Neural progenitor cell (in vitro differentiated cells): ENCODE data around the gene CDH2. TPM values are rescaled to one million over a fixed set of nuclear protein-coding genes. Genes with fewer than 3 reads are reported as not detected.

Experiments
- DNase-seq: peaks from one replicate; pipeline ENCODE4 v3.0.0-alpha.2; 2016; ENCODE audit warnings: low spot score
- H2AFZ ChIP-seq: fragments of 200-600 bp; sonication (generic); replicated peaks from 2 replicates; pipeline ENCODE4 v1.6.1; 2016; ENCODE audit warnings: antibody characterized with exemption
- H3F3A ChIP-seq: fragments of 200-600 bp; sonication (generic); 2 replicates; pipeline ENCODE4 v1.6.1; 2016; ENCODE audit warnings: antibody characterized with exemption, low read depth
- H3K27ac ChIP-seq: fragments of 200-600 bp; sonication (generic); 2 replicates; pipeline ENCODE4 v1.5.1; 2016; ENCODE audit warnings: mild to moderate bottlenecking
- H3K27me3 ChIP-seq: fragments of 200-600 bp; sonication (generic); 2 replicates; pipeline ENCODE4 v1.6.1; 2016; ENCODE audit warnings: mild to moderate bottlenecking, moderate library complexity
- H3K36me3 ChIP-seq: fragments of 200-600 bp; sonication (generic); 2 replicates; pipeline ENCODE4 v1.5.1; 2016
- H3K4me1 ChIP-seq: fragments of 200-600 bp; sonication (generic); 2 replicates; pipeline ENCODE4 v1.6.1; 2016; ENCODE audit warnings: mixed run types
- H3K4me2 ChIP-seq: fragments of 200-600 bp; sonication (generic); 2 replicates; pipeline ENCODE4 v1.6.1; 2016
- H3K4me3 ChIP-seq: fragments of 200-600 bp; sonication (generic); 2 replicates; pipeline ENCODE4 v1.5.1; 2016
- H3K79me2 ChIP-seq: fragments of 200-600 bp; sonication (generic); 2 replicates; pipeline ENCODE4 v1.6.1; 2016; ENCODE audit warnings: low read depth
- H3K9ac ChIP-seq: fragments of 200-600 bp; sonication (generic); 2 replicates; pipeline ENCODE4 v1.6.1; 2016
- H3K9me3 ChIP-seq: fragments of 200-600 bp; sonication (generic); 2 replicates; pipeline ENCODE4 v1.5.1; 2016; ENCODE audit warnings: low read depth
- H4K20me1 ChIP-seq: fragments of 200-600 bp; sonication (generic); 2 replicates; pipeline ENCODE4 v1.6.1; 2016; ENCODE audit warnings: low read depth
- H3K27ac Mint-ChIP-seq: 3 replicates; pipeline ENCODE4 v1.8.0; 2021; ENCODE audit warnings: mixed read lengths
- H3K27me3 Mint-ChIP-seq: 2 replicates; pipeline ENCODE4 v1.8.0; 2022; ENCODE audit warnings: low read depth, mild to moderate bottlenecking, inconsistent platforms, moderate library complexity, mixed read lengths; ENCODE audit not compliant: insufficient read depth
- H3K36me3 Mint-ChIP-seq: 3 replicates; pipeline ENCODE4 v1.8.0; 2021; ENCODE audit warnings: mixed read lengths
- H3K4me1 Mint-ChIP-seq: 3 replicates; pipeline ENCODE4 v1.8.0; 2021; ENCODE audit warnings: mixed read lengths
- H3K4me3 Mint-ChIP-seq: 3 replicates; pipeline ENCODE4 v1.8.0; 2021; ENCODE audit warnings: mild to moderate bottlenecking, moderate library complexity, mixed read lengths
- H3K9me3 Mint-ChIP-seq: 3 replicates; pipeline ENCODE4 v1.8.0; 2020; ENCODE audit warnings: mixed read lengths
- CTCF ChIP-seq: fragments of 200-600 bp; sonication (generic); IDR thresholded peaks from 2 replicates; pipeline ENCODE4 v1.5.1; 2017; ENCODE audit warnings: antibody characterized with exemption, mild to moderate bottlenecking
- EZH2 ChIP-seq: fragments of 200-600 bp; sonication (generic); IDR thresholded peaks from 2 replicates; pipeline ENCODE4 v1.6.1; 2017; ENCODE audit warnings: antibody characterized with exemption, mild to moderate bottlenecking, moderate library complexity
- EZH2phosphoT487 ChIP-seq: fragments of 200-600 bp; sonication (generic); IDR thresholded peaks from 2 replicates; pipeline ENCODE4 v1.6.1; 2017; ENCODE audit warnings: antibody characterized with exemption
- total RNA-seq: library from RNA; depleted of rRNA; stranded (reverse); fragments of >200 nt; gene quantifications from 2 replicates; pipeline ENCODE4 v1.2.3, GENCODE V29; 2015; ENCODE audit warnings: low replicate concordance

Gene CDH2
- total RNA-seq, 1 donor from 2014 or later: 459 TPM

GRCh38 chr18:28109781-28110560 lies 67.0 kb downstream of the CDH2 start:
- Histone ChIP-seq H3K4me1 (peaks cover 62% of the 10 kb centered on the region), H3F3A (peaks cover 29% of the 10 kb centered on the region), H3K27me3 (no peaks in the 10 kb centered on the region), H3K9ac (no peak overlapping the region), H3K27ac (no peak overlapping the region), H2AFZ (no peak overlapping the region), H3K9me3 (no peaks in the 10 kb centered on the region), H3K4me3 (no peak overlapping the region), H3K36me3 (no peaks in the 10 kb centered on the region), H3K4me2 (peak overlapping the region; percentile 36), H4K20me1 (peaks cover 92% of the 10 kb centered on the region), H3K79me2 (peaks cover 100% of the 10 kb centered on the region)
- H3K27ac Mint-ChIP-seq: no peak overlapping the region
- H3K9me3 Mint-ChIP-seq: peaks cover 5% of the 10 kb centered on the region
- no peak for DNase-seq
- H3K4me3 Mint-ChIP-seq: no peak overlapping the region
- H3K36me3 Mint-ChIP-seq: peaks cover 42% of the 10 kb centered on the region
- no peaks in the 10 kb centered on the region for H3K27me3 Mint-ChIP-seq
- H3K4me1 Mint-ChIP-seq: peaks cover 64% of the 10 kb centered on the region
- no peak for TF ChIP-seq EZH2phosphoT487
- TF ChIP-seq CTCF: no peak
- TF ChIP-seq EZH2: no peak

GRCh38 chr18:28108814-28109213 lies 68.1 kb downstream of the CDH2 start:
- Histone ChIP-seq H3F3A (peaks cover 29% of the 10 kb centered on the region), H3K9ac (no peak overlapping the region), H4K20me1 (peaks cover 83% of the 10 kb centered on the region), H3K4me2 (peak overlapping the region; percentile 36), H3K27ac (peak overlapping the region; percentile 62), H3K4me1 (peaks cover 60% of the 10 kb centered on the region), H3K9me3 (no peaks in the 10 kb centered on the region), H3K27me3 (no peaks in the 10 kb centered on the region), H3K4me3 (no peak overlapping the region), H3K79me2 (peaks cover 100% of the 10 kb centered on the region), H2AFZ (no peak overlapping the region), H3K36me3 (no peaks in the 10 kb centered on the region)
- Mint-ChIP-seq H3K27me3 (no peaks in the 10 kb centered on the region), H3K4me3 (no peak overlapping the region), H3K36me3 (peaks cover 43% of the 10 kb centered on the region), H3K4me1 (peaks cover 55% of the 10 kb centered on the region), H3K9me3 (peaks cover 6% of the 10 kb centered on the region), H3K27ac (peak overlapping the region; percentile 5)
- TF ChIP-seq EZH2: no peak
- TF ChIP-seq CTCF: peak; percentile 17
- no peak for TF ChIP-seq EZH2phosphoT487
- peak; percentile 21 for DNase-seq

GRCh38 chr18:28108254-28108653 lies 68.7 kb downstream of the CDH2 start:
- H3K27ac ChIP-seq: peak overlapping the region; percentile 62
- peaks cover 83% of the 10 kb centered on the region for H4K20me1 ChIP-seq
- no peaks in the 10 kb centered on the region for H3K27me3 ChIP-seq
- Mint-ChIP-seq H3K9me3 (peaks cover 7% of the 10 kb centered on the region), H3K27me3 (no peaks in the 10 kb centered on the region), H3K4me1 (peaks cover 53% of the 10 kb centered on the region), H3K36me3 (peaks cover 41% of the 10 kb centered on the region), H3K4me3 (no peak overlapping the region), H3K27ac (no peak overlapping the region)
- H3K4me2 ChIP-seq: peak overlapping the region; percentile 36
- DNase-seq: no peak
- H3K9ac ChIP-seq: no peak overlapping the region
- no peaks in the 10 kb centered on the region for H3K9me3 ChIP-seq
- no peak overlapping the region for H2AFZ ChIP-seq
- TF ChIP-seq CTCF (no peak), EZH2phosphoT487 (no peak), EZH2 (no peak)
- H3K4me1 ChIP-seq: peaks cover 55% of the 10 kb centered on the region
- peaks cover 100% of the 10 kb centered on the region for H3K79me2 ChIP-seq
- no peaks in the 10 kb centered on the region for H3K36me3 ChIP-seq
- peaks cover 29% of the 10 kb centered on the region for H3F3A ChIP-seq
- H3K4me3 ChIP-seq: no peak overlapping the region
